ENCODE results near the gene NSF.
"Not testable (repeated sequence)": the region's sequence is repeated elsewhere in the genome, so short reads cannot be mapped to it uniquely, and the experiment has no call there.

Gene NSF

GRCh38 chr17:46696522-46696921 lies 106.1 kb downstream of the NSF start:
- not testable (repeated sequence) for H3K36me3 ChIP-seq (ENCODE audit: control insufficient read depth, low read length); H3K4me2 ChIP-seq (ENCODE audit: low read length); H3K4me1 ChIP-seq (ENCODE audit: control insufficient read depth, low read length); H3K9me3 ChIP-seq (ENCODE audit: control insufficient read depth, insufficient read depth, low read length); H3K27me3 ChIP-seq (ENCODE audit: control insufficient read depth, low read length); H4K20me1 ChIP-seq (ENCODE audit: control insufficient read depth, insufficient read depth, low read depth, low read length); H3K9me2 ChIP-seq (replicated peaks; ENCODE audit: control insufficient read depth, low read length); H3K27ac ChIP-seq (ENCODE audit: low read depth, low read length); H3F3A ChIP-seq (ENCODE audit: control insufficient read depth, insufficient read depth); H3K4me3 ChIP-seq (ENCODE audit: low read length); H3K79me2 ChIP-seq (ENCODE audit: control insufficient read depth, low read length)

GRCh38 chr17:46699014-46699413 lies 108.5 kb downstream of the NSF start:
- not testable (repeated sequence) for H3K4me1 ChIP-seq (ENCODE audit: control insufficient read depth, low read length); H3K27ac ChIP-seq (ENCODE audit: low read depth, low read length); H3K9me3 ChIP-seq (ENCODE audit: control insufficient read depth, insufficient read depth, low read length); H3F3A ChIP-seq (ENCODE audit: control insufficient read depth, insufficient read depth); H3K9me2 ChIP-seq (replicated peaks; ENCODE audit: control insufficient read depth, low read length); H3K36me3 ChIP-seq (ENCODE audit: control insufficient read depth, low read length); H3K4me2 ChIP-seq (ENCODE audit: low read length); H3K4me3 ChIP-seq (ENCODE audit: low read length); H3K79me2 ChIP-seq (ENCODE audit: control insufficient read depth, low read length); H3K27me3 ChIP-seq (ENCODE audit: control insufficient read depth, low read length); H4K20me1 ChIP-seq (ENCODE audit: control insufficient read depth, insufficient read depth, low read depth, low read length)

GRCh38 chr17:46717999-46718398 lies 127.5 kb downstream of the NSF start:
- H3F3A ChIP-seq (ENCODE audit: control insufficient read depth, insufficient read depth) = no peaks in the 10 kb centered on the region
- H3K27me3 ChIP-seq (ENCODE audit: control insufficient read depth, low read length) = no peaks in the 10 kb centered on the region
- peaks cover 26% of the 10 kb centered on the region for H3K36me3 ChIP-seq (ENCODE audit: control insufficient read depth, low read length)
- H3K4me3 ChIP-seq (ENCODE audit: low read length) = no peak overlapping the region
- no peaks in the 10 kb centered on the region for H3K79me2 ChIP-seq (ENCODE audit: control insufficient read depth, low read length)
- TF ChIP-seq EZH2phosphoT487 (IDR thresholded peaks at IDR 0.05; ENCODE audit: borderline replicate concordance, low read length) (no peak), CTCF (IDR thresholded peaks at IDR 0.05; ENCODE audit: low read depth, low read length, poor library complexity, severe bottlenecking) (no peak)
- H3K4me2 ChIP-seq (ENCODE audit: low read length) = no peak overlapping the region
- no peak overlapping the region for H3K27ac ChIP-seq (ENCODE audit: low read depth, low read length)
- no peaks in the 10 kb centered on the region for H3K9me3 ChIP-seq (ENCODE audit: control insufficient read depth, insufficient read depth, low read length)
- H4K20me1 ChIP-seq (ENCODE audit: control insufficient read depth, insufficient read depth, low read depth, low read length) = no peaks in the 10 kb centered on the region
- H3K9me2 ChIP-seq (replicated peaks; ENCODE audit: control insufficient read depth, low read length) = no peaks in the 10 kb centered on the region
- H3K4me1 ChIP-seq (ENCODE audit: control insufficient read depth, low read length) = no peaks in the 10 kb centered on the region

- H3K4me2 ChIP-seq (ENCODE audit: low read length) = no peak overlapping the region
- H3K9me3 ChIP-seq (ENCODE audit: control insufficient read depth, insufficient read depth, low read length) = no peaks in the 10 kb centered on the region
- H3K27ac ChIP-seq (ENCODE audit: low read depth, low read length) = no peak overlapping the region
- no peaks in the 10 kb centered on the region for H3K4me1 ChIP-seq (ENCODE audit: control insufficient read depth, low read length)
- H3K4me3 ChIP-seq (ENCODE audit: low read length) = no peak overlapping the region
- no peaks in the 10 kb centered on the region for H3F3A ChIP-seq (ENCODE audit: control insufficient read depth, insufficient read depth)
- no peaks in the 10 kb centered on the region for H3K79me2 ChIP-seq (ENCODE audit: control insufficient read depth, low read length)
- no peaks in the 10 kb centered on the region for H4K20me1 ChIP-seq (ENCODE audit: control insufficient read depth, insufficient read depth, low read depth, low read length)
- no peaks in the 10 kb centered on the region for H3K27me3 ChIP-seq (ENCODE audit: control insufficient read depth, low read length)
- TF ChIP-seq CTCF (IDR thresholded peaks at IDR 0.05; ENCODE audit: low read depth, low read length, poor library complexity, severe bottlenecking) = no peak
- TF ChIP-seq EZH2phosphoT487 (IDR thresholded peaks at IDR 0.05; ENCODE audit: borderline replicate concordance, low read length) = no peak
- H3K9me2 ChIP-seq (replicated peaks; ENCODE audit: control insufficient read depth, low read length) = no peaks in the 10 kb centered on the region
- H3K36me3 ChIP-seq (ENCODE audit: control insufficient read depth, low read length) = peaks cover 9% of the 10 kb centered on the region
Observed at GRCh38 chr17:46719891-46720290, 129.4 kb downstream of the NSF start.
